HCT116 (cell line): ENCODE results near the gene CXCL9. TPM values are rescaled to one million over a fixed set of nuclear protein-coding genes. Genes with fewer than 3 reads are reported as not detected.

ENCODE experiments used
- ATAC-seq: fragments of 200-7000 bp; cut with Tn5 transposase; 2 replicates; pipeline ENCODE4 v1.9.1; 2020; ENCODE audit warnings: mild to moderate bottlenecking, moderate library complexity
- BruUV-seq: library from RNA; stranded (reverse); fragments of 400-500 nt; replicated peaks from 2 replicates; lab custom pipeline; 2021; lab: Mats Ljungman, UMichigan
- CTCF ChIA-PET: fragments of 300-600 bp; sonication (Branson Sonifier 250); formaldehyde crosslinking; loops from one replicate; lab custom pipeline; 2021; ENCODE audit warnings: antibody characterized with exemption; lab: Charles Lee
- POLR2A ChIA-PET: fragments of 300-600, 350-600 bp; sonication (Branson Sonifier 250); formaldehyde crosslinking; loops from one replicate; lab custom pipeline; 2021; ENCODE audit warnings: antibody characterized with exemption; lab: Charles Lee
- RAD21 ChIA-PET, 2 experiments: fragments of 300-600 bp; sonication (Branson Sonifier 250); formaldehyde crosslinking; loops; one replicate each; lab custom pipeline; 2023; ENCODE audit warnings: low total read pairs in 2 of 2; ENCODE audit not compliant: uncharacterized antibody in 2 of 2, unreplicated experiment in 2 of 2, low non-redundant PET in 1 of 2; lab: Charles Lee
- DNase-seq: peaks from one replicate; pipeline ENCODE4 v3.0.0-alpha.2; 2010; ENCODE audit warnings: low read depth, low spot score
- H2AFZ ChIP-seq: fragments of 200-600 bp; shearing (Covaris generic), sonication (generic); 2 replicates; pipeline ENCODE4 v1.6.1; 2017; ENCODE audit warnings: low read depth, mixed run types, mixed read lengths, antibody characterized with exemption, low read length; ENCODE audit not compliant: poor library complexity, severe bottlenecking
- H3K27ac ChIP-seq: 2 replicates; pipeline ENCODE4 v1.5.1; 2012; ENCODE audit warnings: low read depth, low read length
- H3K27me3 ChIP-seq: fragments of 200-600 bp; sonication (generic); 2 replicates; pipeline ENCODE4 v1.6.1; 2016; ENCODE audit warnings: mixed run types, low read length, mixed read lengths; ENCODE audit not compliant: insufficient read depth
- H3K36me3 ChIP-seq, 2 experiments: fragments of 200-500 bp in 1 of 2; fragments of 200-600 bp in 1 of 2; sonication (Bioruptor generic) in 1 of 2; sonication (generic) in 1 of 2; 2 replicates each; pipeline versions ENCODE4 v1.5.1 to v1.6.1; 2014 to 2016; ENCODE audit warnings: low read length in 2 of 2, inconsistent platforms in 1 of 2, mixed read lengths in 1 of 2, mixed run types in 1 of 2; ENCODE audit not compliant: insufficient read depth in 2 of 2, control insufficient read depth in 1 of 2
- H3K4me1 ChIP-seq, 2 experiments: fragments of 200-600 bp in 1 of 2; sonication (generic) in 1 of 2; 2 replicates each; pipeline versions ENCODE4 v1.5.1 to v1.6.1; 2012 to 2017; ENCODE audit warnings: low read length in 2 of 2, inconsistent platforms in 1 of 2, mild to moderate bottlenecking in 1 of 2, mixed read lengths in 1 of 2, mixed run types in 1 of 2, moderate library complexity in 1 of 2; ENCODE audit not compliant: insufficient read depth in 2 of 2, control insufficient read depth in 1 of 2
- H3K4me2 ChIP-seq: fragments of 200-600 bp; sonication (generic); 2 replicates; pipeline ENCODE4 v1.6.1; 2017; ENCODE audit warnings: mixed run types, low read length, mixed read lengths
- H3K4me3 ChIP-seq, 2 experiments: fragments of 200-600 bp in 1 of 2; sonication (generic) in 1 of 2; replicated peaks in 1 of 2; 2 replicates each; pipeline ENCODE4 v1.5.1; 2011 to 2016; ENCODE audit warnings: low read length in 2 of 2, control low read depth in 1 of 2, low read depth in 1 of 2, mild to moderate bottlenecking in 1 of 2, mixed read lengths in 1 of 2, mixed run types in 1 of 2
- H3K79me2 ChIP-seq: fragments of 200-600 bp; sonication (generic); 2 replicates; pipeline ENCODE4 v1.6.1; 2017; ENCODE audit warnings: mild to moderate bottlenecking, mixed run types, low read length, moderate library complexity, mixed read lengths; ENCODE audit not compliant: insufficient read depth
- H3K9ac ChIP-seq: fragments of 200-600 bp; sonication (generic); 2 replicates; pipeline ENCODE4 v1.6.1; 2016; ENCODE audit warnings: low read length, mixed read lengths
- H3K9me2 ChIP-seq: fragments of 200-600 bp; sonication (generic), shearing (Covaris generic); 2 replicates; pipeline ENCODE4 v1.6.1; 2017; ENCODE audit warnings: mixed run types, mild to moderate bottlenecking, moderate library complexity; ENCODE audit not compliant: insufficient read depth
- H3K9me3 ChIP-seq, 2 experiments: fragments of 200-500 bp in 1 of 2; fragments of 200-600 bp in 1 of 2; sonication (Bioruptor generic) in 1 of 2; sonication (generic) in 1 of 2; 2 replicates each; pipeline ENCODE4 v1.6.1; 2014 to 2017; ENCODE audit warnings: low read length in 2 of 2, mixed read lengths in 2 of 2, inconsistent platforms in 1 of 2, low read depth in 1 of 2, mild to moderate bottlenecking in 1 of 2, mixed run types in 1 of 2, moderate library complexity in 1 of 2; ENCODE audit not compliant: control insufficient read depth in 1 of 2, insufficient read depth in 1 of 2
- H4K20me1 ChIP-seq: fragments of 200-600 bp; sonication (generic), shearing (Covaris generic); 2 replicates; pipeline ENCODE4 v1.6.1; 2017; ENCODE audit warnings: mixed run types, mild to moderate bottlenecking, moderate library complexity; ENCODE audit not compliant: insufficient read depth
- CEBPB ChIP-seq: IDR thresholded peaks from 2 replicates; pipeline ENCODE4 v1.6.1; 2012; ENCODE audit warnings: low read depth
- EGR1 ChIP-seq: IDR thresholded peaks from 2 replicates; pipeline ENCODE4 v1.6.1; 2012; ENCODE audit warnings: low read depth
- EZH2phosphoT487 ChIP-seq: fragments of 200-600 bp; IDR thresholded peaks from 2 replicates; pipeline ENCODE4 v1.6.1; 2018; ENCODE audit warnings: antibody characterized with exemption, borderline replicate concordance
- FOSL1 ChIP-seq: IDR thresholded peaks from 2 replicates; pipeline ENCODE4 v1.6.1; 2012; ENCODE audit warnings: low read depth
- POLR2AphosphoS5 ChIP-seq: IDR thresholded peaks from 2 replicates; pipeline ENCODE4 v1.6.1; 2011; ENCODE audit warnings: mild to moderate bottlenecking, low read depth, low read length, moderate library complexity
- RAD21 ChIP-seq: IDR thresholded peaks from 2 replicates; pipeline ENCODE4 v1.6.1; 2012; ENCODE audit warnings: low read depth, mild to moderate bottlenecking
- SIN3A ChIP-seq: IDR thresholded peaks from 2 replicates; pipeline ENCODE4 v1.6.1; 2012; ENCODE audit warnings: low read depth
- YY1 ChIP-seq: IDR thresholded peaks from 2 replicates; pipeline ENCODE4 v1.6.1; 2011; ENCODE audit warnings: low read length, low read depth, moderate library complexity, mild to moderate bottlenecking; ENCODE audit not compliant: insufficient replicate concordance; ENCODE audit errors: extremely low read depth
- ZNF274 ChIP-seq: fragments of 200-500 bp; sonication (Bioruptor generic); IDR thresholded peaks from 2 replicates; pipeline ENCODE4 v1.6.1; 2014; ENCODE audit warnings: mild to moderate bottlenecking, low read depth, low read length, inconsistent platforms
- intact Hi-C: fragments of 100-400 bp; cut with micrococcal nuclease; formaldehyde crosslinking; loops from 2 replicates; pipeline ENCODE4 v1.10.0; 2022
- total RNA-seq: library from RNA; stranded (reverse); gene quantifications from one replicate; pipeline ENCODE4 v1.2.1, GENCODE V29; 2021; ENCODE audit not compliant: unreplicated experiment
- TF ChIP-seq, protein P1 (sequence below), 3 experiments: fragments of 200-600 bp in 1 of 3; sonication (generic) in 1 of 3; IDR thresholded peaks in 2 of 3; conservative IDR thresholded peaks in 1 of 3; 2 replicates each; pipeline ENCODE4 v1.5.1; 2012 to 2017; ENCODE audit warnings: low read depth in 2 of 3, low read length in 2 of 3, antibody characterized with exemption in 1 of 3, borderline replicate concordance in 1 of 3, control low read depth in 1 of 3, mild to moderate bottlenecking in 1 of 3, mixed read lengths in 1 of 3, mixed run types in 1 of 3, moderate library complexity in 1 of 3; ENCODE audit not compliant: insufficient read depth in 1 of 3
- TF ChIP-seq, protein P2 (sequence below): IDR thresholded peaks from 2 replicates; pipeline ENCODE4 v1.6.1; 2011; ENCODE audit warnings: mild to moderate bottlenecking, low read length, moderate library complexity; ENCODE audit not compliant: insufficient replicate concordance; ENCODE audit errors: extremely low read depth
- TF ChIP-seq, protein P3 (sequence below): IDR thresholded peaks from 2 replicates; pipeline ENCODE4 v1.6.1; 2012; ENCODE audit warnings: low read depth

CXCL9 gene
- total RNA-seq, 1 experiment from 2014 or later, result not detected

DNA sequence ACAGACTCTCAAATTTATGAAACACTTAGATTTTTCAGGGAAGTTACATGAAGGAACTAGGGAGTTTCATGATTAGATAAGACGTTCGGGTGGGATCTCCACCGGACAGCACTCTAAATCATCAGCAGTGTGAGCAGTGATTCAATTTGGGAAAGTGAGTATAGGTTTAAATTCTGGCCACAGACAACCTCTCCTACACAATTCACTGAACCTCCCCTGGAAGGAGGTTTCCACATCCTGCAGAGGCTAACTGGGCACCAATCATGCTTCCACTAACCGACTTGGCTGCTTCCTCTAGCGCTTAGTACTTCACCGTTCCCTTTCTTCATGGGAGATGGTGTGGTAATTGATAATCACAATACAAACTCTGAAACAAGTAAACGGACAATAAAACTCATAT lies 5.6 kb downstream of the CXCL9 start:
- no peaks in the 10 kb centered on the region for H3K27me3 ChIP-seq
- no peak overlapping the region for H3K27ac ChIP-seq
- no peaks in the 10 kb centered on the region for H3K9me3 ChIP-seq
- ChIA-PET POLR2A (no interaction called here), RAD21 (no interaction called here), CTCF (no interaction called here)
- no peaks in the 10 kb centered on the region for H3K4me1 ChIP-seq
- no peak overlapping the region for H3K9ac ChIP-seq
- no peak for DNase-seq
- ATAC-seq, result no peak
- H3K9me2 ChIP-seq, result no peaks in the 10 kb centered on the region
- H3K4me2 ChIP-seq, result no peak overlapping the region
- H3K36me3 ChIP-seq, result no peaks in the 10 kb centered on the region
- no peak overlapping the region for H3K4me3 ChIP-seq
- TF ChIP-seq YY1 (no peak), SIN3A (no peak), EGR1 (no peak), EZH2phosphoT487 (no peak)
- no peaks in the 10 kb centered on the region for H3K79me2 ChIP-seq
- H4K20me1 ChIP-seq, result no peaks in the 10 kb centered on the region
- intact Hi-C loops, result no loop called here
- no TSS peak for BruUV-seq
- H2AFZ ChIP-seq, result no peak overlapping the region

DNA sequence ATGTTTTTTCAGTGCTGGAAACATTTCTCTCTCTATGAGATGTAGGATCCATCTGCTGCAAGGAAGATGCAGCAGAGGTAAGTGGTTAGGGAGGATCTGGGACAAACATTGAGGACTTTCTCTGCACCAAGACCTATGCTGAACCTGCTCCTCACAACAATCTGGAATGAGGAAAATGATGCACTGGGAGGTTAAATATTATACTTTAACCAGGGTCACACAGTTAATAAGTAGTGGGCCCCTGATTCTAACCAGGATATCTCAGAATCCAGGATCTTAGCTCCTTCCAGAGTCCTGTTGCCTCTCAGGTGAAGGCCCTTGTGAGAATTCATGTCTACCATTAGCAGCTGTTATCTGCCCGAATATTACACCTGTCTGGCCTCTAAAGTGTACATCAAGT lies 7.0 kb downstream of the CXCL9 start:
- Histone ChIP-seq H3K4me2 (no peak overlapping the region), H3K4me3 (no peak overlapping the region), H3K4me1 (no peaks in the 10 kb centered on the region), H3K27ac (no peak overlapping the region), H4K20me1 (no peaks in the 10 kb centered on the region), H3K79me2 (no peaks in the 10 kb centered on the region), H3K9ac (no peak overlapping the region), H3K27me3 (no peaks in the 10 kb centered on the region), H3K9me3 (no peaks in the 10 kb centered on the region), H2AFZ (no peak overlapping the region), H3K36me3 (no peaks in the 10 kb centered on the region), H3K9me2 (no peaks in the 10 kb centered on the region)
- POLR2A ChIA-PET, result no interaction called here
- DNase-seq (no peak), ATAC-seq (no peak)
- RAD21 ChIA-PET, result no interaction called here
- CTCF ChIA-PET, result no interaction called here
- intact Hi-C loops, result no loop called here
- BruUV-seq, result no TSS peak
- TF ChIP-seq CEBPB (no peak), FOSL1 (no peak), POLR2AphosphoS5 (no peak), EGR1 (no peak), EZH2phosphoT487 (no peak), RAD21 (no peak), ZNF274 (no peak), YY1 (no peak)
- TF ChIP-seq, protein P1, sequence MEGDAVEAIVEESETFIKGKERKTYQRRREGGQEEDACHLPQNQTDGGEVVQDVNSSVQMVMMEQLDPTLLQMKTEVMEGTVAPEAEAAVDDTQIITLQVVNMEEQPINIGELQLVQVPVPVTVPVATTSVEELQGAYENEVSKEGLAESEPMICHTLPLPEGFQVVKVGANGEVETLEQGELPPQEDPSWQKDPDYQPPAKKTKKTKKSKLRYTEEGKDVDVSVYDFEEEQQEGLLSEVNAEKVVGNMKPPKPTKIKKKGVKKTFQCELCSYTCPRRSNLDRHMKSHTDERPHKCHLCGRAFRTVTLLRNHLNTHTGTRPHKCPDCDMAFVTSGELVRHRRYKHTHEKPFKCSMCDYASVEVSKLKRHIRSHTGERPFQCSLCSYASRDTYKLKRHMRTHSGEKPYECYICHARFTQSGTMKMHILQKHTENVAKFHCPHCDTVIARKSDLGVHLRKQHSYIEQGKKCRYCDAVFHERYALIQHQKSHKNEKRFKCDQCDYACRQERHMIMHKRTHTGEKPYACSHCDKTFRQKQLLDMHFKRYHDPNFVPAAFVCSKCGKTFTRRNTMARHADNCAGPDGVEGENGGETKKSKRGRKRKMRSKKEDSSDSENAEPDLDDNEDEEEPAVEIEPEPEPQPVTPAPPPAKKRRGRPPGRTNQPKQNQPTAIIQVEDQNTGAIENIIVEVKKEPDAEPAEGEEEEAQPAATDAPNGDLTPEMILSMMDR (IDR thresholded peaks at IDR 0.05 in 2 of 3, conservative IDR thresholded peaks at IDR 0.05 in 1 of 3; ENCODE audit: borderline replicate concordance in 1 of 3, insufficient read depth in 1 of 3, low read depth in 2 of 3, low read length in 2 of 3), result no peak
- TF ChIP-seq, protein P2, sequence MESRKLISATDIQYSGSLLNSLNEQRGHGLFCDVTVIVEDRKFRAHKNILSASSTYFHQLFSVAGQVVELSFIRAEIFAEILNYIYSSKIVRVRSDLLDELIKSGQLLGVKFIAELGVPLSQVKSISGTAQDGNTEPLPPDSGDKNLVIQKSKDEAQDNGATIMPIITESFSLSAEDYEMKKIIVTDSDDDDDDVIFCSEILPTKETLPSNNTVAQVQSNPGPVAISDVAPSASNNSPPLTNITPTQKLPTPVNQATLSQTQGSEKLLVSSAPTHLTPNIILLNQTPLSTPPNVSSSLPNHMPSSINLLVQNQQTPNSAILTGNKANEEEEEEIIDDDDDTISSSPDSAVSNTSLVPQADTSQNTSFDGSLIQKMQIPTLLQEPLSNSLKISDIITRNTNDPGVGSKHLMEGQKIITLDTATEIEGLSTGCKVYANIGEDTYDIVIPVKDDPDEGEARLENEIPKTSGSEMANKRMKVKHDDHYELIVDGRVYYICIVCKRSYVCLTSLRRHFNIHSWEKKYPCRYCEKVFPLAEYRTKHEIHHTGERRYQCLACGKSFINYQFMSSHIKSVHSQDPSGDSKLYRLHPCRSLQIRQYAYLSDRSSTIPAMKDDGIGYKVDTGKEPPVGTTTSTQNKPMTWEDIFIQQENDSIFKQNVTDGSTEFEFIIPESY, result no peak
- TF ChIP-seq, protein P3, sequence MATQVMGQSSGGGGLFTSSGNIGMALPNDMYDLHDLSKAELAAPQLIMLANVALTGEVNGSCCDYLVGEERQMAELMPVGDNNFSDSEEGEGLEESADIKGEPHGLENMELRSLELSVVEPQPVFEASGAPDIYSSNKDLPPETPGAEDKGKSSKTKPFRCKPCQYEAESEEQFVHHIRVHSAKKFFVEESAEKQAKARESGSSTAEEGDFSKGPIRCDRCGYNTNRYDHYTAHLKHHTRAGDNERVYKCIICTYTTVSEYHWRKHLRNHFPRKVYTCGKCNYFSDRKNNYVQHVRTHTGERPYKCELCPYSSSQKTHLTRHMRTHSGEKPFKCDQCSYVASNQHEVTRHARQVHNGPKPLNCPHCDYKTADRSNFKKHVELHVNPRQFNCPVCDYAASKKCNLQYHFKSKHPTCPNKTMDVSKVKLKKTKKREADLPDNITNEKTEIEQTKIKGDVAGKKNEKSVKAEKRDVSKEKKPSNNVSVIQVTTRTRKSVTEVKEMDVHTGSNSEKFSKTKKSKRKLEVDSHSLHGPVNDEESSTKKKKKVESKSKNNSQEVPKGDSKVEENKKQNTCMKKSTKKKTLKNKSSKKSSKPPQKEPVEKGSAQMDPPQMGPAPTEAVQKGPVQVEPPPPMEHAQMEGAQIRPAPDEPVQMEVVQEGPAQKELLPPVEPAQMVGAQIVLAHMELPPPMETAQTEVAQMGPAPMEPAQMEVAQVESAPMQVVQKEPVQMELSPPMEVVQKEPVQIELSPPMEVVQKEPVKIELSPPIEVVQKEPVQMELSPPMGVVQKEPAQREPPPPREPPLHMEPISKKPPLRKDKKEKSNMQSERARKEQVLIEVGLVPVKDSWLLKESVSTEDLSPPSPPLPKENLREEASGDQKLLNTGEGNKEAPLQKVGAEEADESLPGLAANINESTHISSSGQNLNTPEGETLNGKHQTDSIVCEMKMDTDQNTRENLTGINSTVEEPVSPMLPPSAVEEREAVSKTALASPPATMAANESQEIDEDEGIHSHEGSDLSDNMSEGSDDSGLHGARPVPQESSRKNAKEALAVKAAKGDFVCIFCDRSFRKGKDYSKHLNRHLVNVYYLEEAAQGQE, result no peak
